Fibroblast of lung (primary cell): ENCODE results near the gene TMEM116.

Source experiments
- CTCF ChIP-seq, 2 donors: IDR thresholded peaks in 1 of 2; conservative IDR thresholded peaks in 1 of 2; 1 replicate in 1 of 2; 2 replicates in 1 of 2; pipeline ENCODE4 v1.5.1; 2011 to 2012; ENCODE audit warnings: low read length in 2 of 2, control low read depth in 1 of 2, inconsistent platforms in 1 of 2, low read depth in 1 of 2, mild to moderate bottlenecking in 1 of 2
- EZH2 ChIP-seq: IDR thresholded peaks from 2 replicates; pipeline ENCODE4 v1.5.1; 2012; ENCODE audit warnings: low read length, control low read depth, mild to moderate bottlenecking; ENCODE audit errors: missing control alignments

GRCh38 chr12:112049351-112049750 lies 36.4 kb upstream of the TMEM116 start:
- TF ChIP-seq CTCF (conservative IDR thresholded peaks at IDR 0.05 in 1 of 2, IDR thresholded peaks at IDR 0.05 in 1 of 2; ENCODE audit: low read depth in 1 of 2, low read length in 2 of 2): no peak
- no peak for TF ChIP-seq EZH2
